CD4-positive, alpha-beta T cell treated with Interleukin-15 for 1 hour (primary cell): ENCODE data around the gene MAST3.
A peak's percentile ranks its signal among the peaks of the same experiment; 100 is the strongest.
"Not testable (repeated sequence)": the region's sequence is repeated elsewhere in the genome, so short reads cannot be mapped to it uniquely, and the experiment has no call there.

Source experiments
- DNase-seq: peaks from one replicate; pipeline ENCODE4 v3.0.0-alpha.2; 2020

MAST3 gene

DNA sequence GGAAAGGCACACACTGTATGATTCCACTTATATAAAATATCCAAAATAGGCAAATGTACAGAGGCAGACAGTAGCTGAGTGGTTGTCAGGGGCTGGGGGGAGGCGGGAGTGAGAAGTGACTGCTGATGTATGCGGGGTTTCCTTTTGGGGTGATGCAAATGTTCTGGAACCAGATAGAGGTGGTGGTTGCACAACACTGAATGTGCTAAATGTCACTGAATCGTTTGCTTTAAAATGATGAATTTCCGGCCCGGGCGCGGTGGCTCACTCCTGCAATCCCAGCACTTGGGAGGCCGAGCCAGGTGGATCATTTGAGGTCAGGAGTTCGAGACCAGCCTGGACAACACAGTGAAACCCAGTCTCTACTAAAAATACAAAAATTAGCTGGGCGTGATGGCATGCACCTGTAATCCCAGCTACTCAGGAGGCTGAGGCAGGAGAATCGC, 8.5 kb upstream of the MAST3 start:
- peak; percentile 82 for DNase-seq

DNA sequence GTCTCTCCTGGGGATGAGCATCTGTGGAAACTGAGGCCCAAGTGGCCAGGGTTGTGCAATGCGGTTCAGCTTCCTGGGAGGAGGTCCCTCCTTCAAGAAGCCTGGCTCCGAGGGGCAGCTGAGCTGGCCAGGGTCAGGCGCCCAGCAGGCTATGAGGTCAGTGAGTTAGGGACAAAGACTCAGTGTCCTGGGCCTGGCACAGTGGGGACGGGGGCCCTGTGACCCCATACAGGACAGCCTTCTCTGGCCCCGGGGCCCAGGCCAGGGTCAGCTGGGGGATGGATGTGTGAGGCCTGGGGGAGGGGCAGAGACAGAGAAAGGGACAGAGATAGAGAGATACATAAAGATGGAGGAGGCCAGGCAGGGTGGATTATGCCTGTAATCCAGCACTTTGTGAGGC, 7.9 kb upstream of the MAST3 start:
- DNase-seq: no peak

DNA sequence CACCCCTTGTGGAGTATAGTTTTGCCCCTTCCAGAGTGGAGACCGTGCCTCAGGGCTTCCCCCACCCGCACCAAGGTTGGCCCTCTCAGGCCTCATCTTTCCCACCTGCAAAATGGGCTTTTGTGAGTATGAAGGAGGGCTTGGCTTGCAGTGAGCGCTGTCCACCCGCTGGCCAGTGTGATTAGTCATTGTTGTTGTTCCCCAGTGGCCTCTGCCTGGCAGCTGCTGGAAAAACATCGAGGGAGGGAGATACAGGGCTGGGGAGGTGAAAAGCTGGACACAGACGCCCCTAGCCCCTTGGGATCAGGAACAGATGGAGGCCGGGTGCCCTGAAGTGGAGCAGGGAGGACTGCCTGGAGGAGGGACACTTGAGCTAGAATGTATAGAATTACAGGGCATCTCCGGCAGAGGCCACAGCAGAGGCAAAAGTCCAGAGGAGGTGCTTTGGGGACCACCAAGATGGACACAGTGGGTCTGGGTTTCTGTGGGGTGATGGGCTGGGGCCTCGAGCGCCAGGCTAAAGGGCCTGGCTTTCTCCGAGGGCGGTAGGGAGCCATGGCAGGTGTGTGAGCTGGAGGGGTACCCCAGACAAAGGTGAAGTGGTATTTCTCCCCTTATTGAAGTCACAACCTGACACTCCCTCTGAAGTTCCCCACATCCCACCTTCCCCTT, 6.9 kb upstream of the MAST3 start:
- peak; percentile 33 for DNase-seq

DNA sequence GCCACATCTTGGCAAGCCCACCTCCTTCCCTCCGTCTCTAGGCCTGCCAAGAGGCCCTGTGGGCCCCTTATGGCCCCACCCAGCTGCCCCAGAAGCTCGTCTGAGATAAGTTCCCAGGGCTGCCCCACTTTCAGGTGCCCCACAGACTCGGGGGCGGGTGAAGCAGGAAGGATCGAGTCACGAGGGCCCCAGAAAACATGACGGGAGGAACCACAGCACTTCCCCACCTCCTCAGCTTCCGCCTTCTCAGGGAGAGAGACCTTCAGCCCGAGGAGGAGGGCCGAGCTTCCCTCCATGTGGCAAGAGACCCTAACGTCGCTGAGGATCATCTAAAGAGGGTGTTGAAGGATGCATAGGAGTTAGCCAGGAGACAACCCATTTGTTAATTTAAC, 6.4 kb upstream of the MAST3 start:
- peak; percentile 89 for DNase-seq

DNA sequence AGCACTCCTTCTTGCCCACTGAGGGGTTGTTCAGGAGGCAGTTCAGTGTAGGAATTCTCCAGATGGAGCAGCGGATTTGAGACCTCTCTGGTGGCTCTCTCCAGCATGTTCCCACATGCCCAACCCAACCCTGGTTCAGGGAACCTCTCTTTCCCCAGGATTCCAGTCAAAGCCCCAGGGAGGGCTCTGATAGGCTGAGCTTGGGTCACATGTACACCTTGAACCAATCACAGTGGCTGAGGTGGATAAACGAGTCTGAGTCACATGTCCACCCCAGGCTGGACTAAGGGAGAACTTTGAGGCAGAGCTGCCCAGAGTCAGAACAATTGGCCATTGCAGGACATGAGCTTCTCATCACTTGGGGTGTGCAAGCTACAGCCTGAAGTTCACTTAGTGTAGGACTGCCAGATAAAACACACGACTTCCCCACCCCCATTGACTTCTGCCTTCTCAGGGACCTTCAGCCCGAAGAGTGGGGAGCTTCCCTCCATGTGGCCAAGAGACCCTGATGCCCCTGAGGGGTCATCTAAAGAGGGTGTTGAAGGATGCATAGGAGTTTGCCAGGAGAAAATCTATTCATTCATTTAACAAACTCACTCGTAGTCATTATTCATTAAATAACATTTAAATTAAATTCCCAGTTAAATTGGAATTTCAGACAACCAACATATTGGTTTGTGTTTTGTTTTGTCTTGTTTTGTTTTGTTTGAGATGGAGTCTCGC, 4.0 kb upstream of the MAST3 start:
- no peak for DNase-seq

DNA sequence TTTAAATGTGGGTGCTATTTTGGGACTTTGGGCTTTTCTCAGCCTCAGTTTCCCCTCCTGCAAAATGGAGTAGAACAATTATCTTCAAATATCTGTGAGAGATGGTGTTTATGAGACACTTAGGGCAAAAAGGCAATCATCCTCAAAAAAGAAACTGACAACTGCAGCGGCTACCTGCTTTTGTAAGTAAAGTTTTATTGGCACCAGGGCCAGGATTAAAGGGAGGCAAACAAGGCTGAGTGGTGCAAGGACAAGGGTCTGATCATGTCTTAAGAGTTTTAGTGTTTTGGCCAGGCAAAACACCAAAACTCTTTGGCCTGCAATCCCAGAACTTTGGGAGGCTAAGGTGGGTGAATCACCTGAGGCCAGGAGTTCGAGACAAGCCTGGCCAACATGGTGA, 1.3 kb upstream of the MAST3 start:
- DNase-seq: no peak

DNA sequence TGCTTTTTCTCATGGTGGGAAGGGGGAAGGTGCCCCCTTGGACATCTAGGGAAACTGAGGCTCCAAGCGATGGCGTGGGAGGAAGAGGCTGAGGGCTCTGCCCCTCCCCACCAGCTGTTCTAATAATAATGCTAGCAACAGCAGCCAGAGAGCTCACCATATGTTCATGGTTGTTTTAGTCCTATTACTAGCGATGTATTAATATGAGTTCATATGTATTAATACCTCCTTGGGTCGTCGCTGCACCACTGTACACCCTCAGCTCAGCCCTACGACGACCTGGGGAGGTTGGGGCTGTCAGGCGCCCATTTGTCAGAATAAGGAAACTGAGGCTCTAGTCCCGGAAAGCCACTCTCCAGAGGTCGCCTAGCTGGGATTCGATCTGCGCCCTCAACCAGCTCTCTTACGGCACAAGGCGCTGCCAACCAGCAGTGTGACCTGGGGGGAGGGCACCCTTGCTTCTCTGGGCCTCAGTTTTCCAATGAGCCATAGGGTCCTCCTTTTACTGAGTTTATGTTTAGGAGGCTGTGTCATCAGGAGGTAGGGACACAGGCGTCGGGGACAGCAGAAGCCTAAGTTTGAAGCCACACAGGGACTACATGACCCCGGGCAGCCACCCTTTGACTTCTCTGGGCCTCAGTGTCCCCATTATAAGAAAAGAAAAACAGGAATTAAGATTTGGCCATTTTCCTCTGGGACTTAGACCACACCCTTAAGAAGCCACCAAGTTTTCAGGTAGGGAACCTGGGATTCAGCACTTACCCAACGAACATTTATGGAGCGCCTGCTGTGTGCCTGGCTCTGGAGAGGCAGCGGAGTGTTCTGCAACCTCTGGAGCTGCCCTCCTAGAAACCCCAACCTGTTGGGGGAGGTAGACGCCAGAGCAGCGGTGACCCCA, 664 bp downstream of the MAST3 start:
- DNase-seq: no peak

DNA sequence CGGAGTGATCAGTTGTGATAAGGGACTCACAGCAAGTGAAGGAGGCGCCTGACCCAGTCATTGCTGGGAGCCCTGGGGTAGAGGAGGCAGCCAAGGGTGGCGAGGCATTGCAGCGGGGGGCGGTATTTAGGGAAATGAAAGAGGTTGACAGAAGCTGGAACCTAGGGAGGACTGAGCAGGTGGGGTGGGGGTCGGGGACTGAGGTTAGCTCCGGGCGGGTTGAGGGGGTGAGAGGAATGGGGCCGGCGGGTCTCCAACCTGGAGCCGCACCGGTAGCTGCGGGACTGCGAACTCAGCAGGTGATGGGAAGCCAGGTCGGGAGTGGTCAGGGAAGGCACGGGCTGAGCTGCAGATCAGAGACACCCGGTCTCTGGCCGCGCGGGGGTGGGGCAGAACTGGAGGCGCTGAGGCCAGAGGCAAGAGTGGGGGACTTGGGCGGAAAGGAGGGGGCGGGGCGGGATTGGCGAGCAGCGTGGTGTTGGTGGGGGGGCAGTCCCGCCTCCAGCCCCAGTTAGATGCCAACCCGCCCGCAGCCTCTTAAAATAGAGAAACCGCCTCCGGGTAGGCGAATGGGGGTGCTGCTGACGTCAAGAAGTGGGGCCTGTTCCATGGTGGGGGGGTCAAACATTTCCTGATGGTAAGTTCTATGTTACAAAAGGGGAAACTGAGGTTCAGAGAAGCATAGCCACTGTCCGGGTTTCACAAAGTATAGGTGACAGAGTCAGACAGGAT, 1.5 kb downstream of the MAST3 start:
- peak; percentile 76 for DNase-seq

DNA sequence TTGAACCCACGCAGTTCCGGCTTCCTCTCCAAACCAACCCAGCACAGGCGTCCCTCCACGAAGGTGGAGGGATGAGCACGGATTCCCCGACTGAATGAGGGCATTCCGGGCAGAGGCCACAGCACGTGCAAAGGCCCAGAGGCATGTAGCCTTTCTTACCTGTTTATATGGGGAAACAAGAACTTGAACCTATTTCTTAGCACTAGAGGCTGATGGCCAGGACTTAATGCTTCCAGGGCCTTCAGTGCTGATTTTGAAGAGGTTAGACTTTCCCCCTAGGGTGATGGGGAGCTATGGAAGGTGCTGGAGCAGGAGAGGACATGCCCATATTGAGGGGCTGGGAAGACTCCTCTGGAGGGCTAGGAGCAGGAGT, 2.0 kb downstream of the MAST3 start:
- no peak for DNase-seq

DNA sequence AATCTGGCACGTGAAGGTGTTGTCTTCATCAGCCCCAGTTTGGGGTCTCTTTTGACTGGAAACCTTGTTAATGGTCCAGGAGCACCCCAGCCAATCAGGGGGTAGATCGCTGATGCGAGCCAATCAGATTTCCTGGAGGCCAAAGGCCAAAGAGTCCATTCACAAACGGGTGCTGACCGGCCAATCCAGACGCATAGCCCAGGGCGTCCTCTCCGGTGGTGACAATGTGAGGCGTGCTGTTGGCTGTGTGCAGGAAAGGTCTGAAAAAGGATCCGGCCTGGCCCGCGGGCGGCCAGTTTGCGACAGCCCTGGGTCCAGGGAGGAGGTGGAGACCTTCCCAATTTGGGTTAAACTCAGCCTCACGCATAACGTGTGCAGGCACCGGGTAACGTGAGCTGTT, 3.1 kb downstream of the MAST3 start:
- no peak for DNase-seq

DNA sequence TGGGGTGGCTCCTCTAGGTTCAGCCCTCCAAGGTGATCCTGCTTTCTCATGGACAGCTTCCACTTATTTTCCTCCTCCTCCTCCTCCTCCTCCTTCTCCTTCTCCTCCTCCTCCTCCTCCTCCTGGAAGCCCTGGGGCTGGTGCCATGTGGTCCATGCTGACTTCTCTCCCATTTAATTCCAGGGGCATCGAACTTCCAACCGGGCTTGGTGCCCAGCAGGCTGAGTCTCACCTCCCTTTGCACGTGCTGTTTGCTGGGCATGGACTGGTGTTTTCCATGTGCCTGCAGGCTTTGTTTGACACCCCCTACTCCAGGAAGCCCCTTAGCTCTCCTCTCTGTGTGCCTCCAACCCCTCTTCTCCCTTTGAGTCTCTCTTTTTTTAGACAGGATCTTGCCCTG, 3.7 kb downstream of the MAST3 start:
- DNase-seq: no peak

DNA sequence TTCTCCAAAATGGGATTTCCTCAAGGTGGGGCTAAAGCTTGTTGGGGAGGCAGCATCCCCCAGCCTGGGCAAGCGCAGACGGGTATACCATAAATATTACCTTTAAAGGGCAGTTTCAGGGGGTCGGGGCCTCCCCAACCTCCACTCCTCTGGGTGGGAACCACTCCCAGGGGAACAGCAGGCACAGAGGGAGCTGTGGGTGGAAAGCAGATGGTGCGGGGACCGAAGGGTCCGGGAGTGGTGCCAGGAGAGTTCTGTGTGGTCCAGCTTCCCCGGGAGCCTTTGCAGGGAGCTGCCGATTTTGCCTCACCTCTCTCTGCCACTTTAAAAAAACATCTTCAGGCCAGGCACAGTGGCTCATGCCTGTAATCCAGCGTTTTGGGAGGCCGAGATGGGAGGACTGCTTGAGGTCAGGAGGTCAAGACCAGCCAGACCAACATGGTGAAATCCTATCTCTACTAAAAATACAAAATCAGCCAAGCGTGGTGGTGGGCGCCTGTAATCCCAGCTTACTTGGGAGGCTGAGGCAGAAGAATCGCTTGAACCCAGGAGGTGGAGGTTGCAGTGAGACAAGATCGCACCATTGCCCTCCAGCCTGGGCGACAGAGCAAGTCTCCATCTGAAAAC, 5.5 kb downstream of the MAST3 start:
- no peak for DNase-seq

DNA sequence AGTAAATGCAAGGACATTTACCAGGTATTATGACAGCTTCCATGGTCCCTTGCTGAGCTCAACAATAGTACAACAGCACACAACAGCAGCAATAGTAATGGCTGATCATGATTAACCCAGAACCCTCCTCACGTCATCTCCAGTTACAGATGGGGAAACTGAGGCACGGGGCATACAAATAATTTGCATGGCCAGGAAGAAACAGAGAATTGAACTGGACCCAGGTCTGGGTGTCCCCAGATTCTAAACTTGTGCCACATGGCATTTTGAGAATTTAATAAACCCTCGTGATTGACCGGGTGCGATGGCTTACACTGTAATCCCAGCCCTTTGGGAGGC, 7.2 kb downstream of the MAST3 start:
- no peak for DNase-seq

DNA sequence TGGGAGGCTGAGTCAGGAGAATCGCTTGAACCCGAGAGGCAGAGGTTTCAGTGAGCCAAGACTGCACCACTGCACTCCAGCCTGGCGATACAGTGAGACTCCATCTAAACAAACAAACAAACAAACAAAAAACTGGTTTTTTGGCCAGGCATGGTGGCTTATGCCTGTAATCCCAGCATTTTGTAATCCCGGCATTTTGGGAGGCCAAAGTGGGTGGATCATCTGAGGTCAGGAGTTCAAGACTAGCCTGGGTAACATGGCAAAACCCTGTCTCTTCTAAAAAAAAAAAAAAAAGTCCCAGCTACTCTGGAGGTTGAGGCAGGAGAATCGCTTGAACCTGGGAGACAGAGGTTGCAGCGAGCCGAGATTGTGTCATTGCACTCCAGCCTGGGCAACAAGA, 7.7 kb downstream of the MAST3 start:
- not testable (repeated sequence) for DNase-seq

DNA sequence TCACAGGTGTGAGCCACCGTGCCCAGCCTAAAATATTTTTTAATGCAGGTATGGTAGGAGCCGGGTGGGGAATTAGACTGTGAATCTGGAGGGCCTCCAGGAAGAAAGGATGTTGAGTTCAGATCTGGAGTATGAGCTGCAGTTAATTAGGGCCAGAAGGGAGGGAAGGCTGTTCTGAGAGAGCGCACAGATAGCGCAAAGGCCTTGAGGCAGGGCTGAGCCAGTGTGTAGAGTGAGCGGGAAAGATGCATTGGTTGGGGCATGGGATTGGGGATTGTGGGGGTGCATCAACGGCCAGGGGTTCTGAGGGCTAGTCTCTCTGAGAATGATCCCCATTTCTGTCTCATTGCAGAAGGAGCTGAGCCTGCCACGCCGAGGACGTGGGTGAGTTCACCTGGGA, 9.7 kb downstream of the MAST3 start:
- no peak for DNase-seq

DNA sequence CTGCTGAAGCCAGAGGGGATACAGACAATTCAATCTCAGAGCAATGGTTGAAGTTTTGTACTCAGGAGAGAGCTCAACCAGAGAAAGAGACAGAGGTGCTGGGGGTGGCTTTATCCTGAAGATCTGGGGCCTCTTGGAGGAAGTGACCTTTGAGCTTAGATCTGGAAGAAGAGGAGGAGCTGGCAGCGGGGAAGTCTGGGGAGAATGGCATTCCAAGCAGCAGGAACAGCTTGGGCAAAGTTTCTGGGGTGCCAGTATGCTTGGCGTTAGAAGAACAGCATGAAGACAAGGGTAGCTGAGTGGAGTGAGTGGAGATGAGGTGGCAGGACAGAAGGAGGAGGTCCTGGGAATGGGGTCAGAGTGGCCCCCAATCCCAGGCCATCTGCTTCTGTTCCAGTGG, 11.3 kb downstream of the MAST3 start:
- no peak for DNase-seq

DNA sequence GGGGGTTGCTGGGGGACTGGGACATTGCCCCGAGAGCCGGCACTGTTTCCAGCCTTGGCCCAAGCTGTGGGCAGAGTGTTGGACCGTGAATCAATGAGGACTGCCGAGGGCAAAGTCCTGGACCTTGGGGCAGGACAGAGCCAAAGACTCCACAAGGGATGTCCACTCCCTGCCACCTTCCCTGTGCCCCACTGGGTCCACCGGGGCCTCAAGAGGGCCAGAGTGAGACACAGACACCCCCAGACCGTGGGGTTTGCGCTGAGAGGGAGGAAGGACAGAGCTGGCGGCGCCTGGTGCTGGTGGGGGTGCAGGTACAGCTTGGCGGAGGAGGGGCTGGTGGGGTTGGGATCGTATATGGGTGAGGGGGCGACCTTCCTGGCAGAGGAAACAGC, 11.8 kb downstream of the MAST3 start:
- no peak for DNase-seq

DNA sequence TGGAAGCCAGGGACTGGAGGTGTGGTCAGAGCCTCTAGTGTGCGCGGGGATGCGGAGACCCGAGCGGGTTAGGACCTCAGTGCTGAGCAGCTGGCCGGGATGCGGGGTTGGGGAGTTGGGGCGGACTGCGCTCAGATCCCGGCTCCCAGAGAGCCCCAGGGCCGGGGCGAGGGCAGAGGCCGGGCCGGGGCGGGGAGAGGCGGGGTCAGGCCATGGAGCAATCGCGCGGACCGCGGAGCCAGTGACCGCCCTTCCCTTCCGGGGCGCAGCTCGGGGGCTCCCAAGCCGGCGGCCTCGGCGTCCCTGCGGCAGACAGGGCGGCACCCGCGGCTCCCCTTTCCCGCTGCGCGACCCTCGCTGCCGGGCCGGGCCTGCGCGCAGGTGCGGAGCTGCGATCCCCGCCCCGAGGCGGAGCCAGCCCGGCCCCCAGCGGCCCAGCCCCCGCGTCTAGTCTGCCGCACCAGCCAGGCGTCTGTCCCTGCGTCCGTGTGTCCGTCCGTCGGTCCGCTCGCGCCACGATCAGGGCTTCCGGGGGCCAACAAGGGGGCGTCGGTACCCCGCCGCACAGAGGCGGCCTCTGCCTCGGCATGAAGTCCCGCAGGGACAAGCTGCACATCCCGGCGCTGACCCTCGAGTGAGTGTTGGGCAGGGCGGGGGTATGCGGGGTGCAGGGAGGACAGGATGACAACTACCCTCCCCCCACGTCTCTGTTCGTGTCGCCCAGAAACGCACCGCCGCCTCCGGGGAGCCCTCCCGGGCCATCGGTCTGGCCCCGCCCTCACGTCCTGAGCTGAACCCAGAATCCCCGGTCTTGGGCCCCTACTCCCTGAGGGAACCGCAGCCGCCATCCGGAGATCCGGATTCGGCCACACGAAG, 12.4 kb downstream of the MAST3 start:
- peak; percentile 30 for DNase-seq

DNA sequence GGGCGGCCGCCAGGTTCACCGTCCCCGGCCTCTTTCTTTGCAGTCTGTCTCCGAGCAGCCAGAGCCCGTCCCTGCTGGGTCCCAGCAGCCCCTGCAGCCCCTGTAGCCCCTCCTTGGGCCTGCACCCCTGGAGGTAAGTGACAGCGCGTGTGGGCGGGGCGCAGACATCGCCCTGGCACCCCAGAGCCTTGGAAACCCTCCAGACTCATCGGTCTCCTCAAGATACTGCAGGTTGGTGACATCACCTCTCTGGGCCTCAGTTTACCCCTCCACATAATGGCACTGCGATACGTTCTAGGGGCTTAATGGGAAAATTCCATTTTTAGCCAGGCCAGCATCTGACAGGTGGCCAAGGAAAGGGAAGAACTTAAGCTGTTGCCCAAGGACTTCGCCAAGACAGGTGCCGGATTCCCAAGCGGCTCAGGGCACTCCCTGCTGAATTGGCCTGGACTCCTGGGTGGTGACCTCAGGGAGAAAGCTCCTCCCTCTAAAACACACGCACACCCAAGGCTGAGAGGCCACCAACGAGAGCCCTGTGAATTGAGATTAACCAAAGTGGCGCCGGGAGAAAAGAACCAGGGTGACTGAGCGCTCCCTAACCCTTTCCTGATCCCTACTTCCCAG, 13.1 kb downstream of the MAST3 start:
- no peak for DNase-seq

DNA sequence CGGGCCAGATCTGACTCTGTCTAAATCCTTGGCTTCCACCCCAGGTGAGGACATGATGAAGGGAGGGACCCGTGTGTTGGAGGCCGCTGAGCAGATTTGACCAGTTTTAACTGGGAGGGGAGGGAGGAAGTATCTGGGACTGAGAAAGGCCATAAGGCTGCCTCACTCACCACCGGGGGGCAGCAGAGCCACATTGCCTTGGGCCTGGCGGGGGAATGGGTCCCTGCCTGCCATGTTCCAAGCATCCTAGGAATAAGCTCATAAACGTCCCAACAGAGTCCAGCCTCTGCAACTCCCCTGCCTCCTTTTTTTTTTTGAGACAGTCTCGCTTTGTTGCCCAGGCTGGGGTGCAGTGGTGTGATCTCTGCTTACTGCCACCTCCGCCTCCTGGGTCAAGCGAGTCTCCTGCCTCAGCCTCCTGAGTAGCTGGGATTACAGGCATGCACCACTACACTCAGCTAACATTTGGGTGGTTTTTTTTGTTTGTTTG, 15.5 kb downstream of the MAST3 start:
- DNase-seq: peak; percentile 78

DNA sequence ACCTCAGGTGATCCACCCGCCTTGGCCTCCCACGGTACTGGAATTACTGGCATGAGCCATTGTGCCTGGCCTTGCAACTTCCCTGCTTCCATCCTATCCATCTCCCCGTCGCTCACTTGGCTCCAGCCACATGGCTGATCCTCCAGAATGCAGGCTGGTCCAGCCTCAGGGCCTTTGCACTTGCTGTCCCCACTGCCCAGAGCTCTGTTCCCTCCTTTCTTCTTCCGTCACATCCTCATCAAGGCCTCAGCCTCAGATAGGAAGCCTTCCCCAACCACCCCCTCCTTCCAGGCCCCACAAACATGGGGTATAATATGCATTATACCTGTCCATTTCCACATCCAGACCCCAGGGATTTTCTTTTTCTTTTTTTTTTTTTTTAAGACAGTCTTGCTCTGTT, 16.2 kb downstream of the MAST3 start:
- DNase-seq: no peak
